ENCODE measurements around the gene TNFSF4. TPM values are rescaled to one million over a fixed set of nuclear protein-coding genes. Genes with fewer than 3 reads are reported as not detected.

The TNFSF4 gene
- total and polyA plus RNA-seq, 2 of the 13 experiments (the other 11 are each of a cell fraction or from before 2014, with no cell fraction given) = 2.4 to 7.9 TPM

DNA sequence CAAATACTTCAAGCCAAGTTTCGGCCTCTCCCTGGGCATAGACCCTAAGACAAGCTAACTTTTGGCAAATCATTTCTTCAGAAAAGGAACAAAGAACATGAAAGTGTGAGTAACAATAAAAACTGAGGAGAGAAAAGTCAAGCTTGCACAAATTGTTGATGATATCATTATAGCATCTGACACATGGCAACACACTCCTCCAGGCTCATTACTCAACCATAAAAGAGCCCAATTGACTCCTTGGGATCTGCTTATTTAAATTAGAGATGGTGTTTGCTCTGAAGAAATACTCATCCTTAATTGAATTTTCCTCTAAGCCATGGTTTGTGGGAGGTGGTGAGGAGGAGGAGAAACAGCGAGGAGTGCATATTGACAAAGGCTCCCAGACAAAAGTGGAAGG lies 54.5 kb downstream of the TNFSF4 start (continued):
- no peak for TF ChIP-seq ARID3A (IDR thresholded peaks at IDR 0.05; ENCODE audit: low read depth, low read length)
- no peak for TF ChIP-seq AGO2 (optimal IDR thresholded peaks at IDR 0.05; ENCODE audit: low read depth, low read length)
- TF ChIP-seq ZNF597 (CRISPR knock-in tag; IDR thresholded peaks at IDR 0.05) = no peak
- TF ChIP-seq TBL1XR1 (IDR thresholded peaks at IDR 0.05; ENCODE audit: borderline replicate concordance, low read length, partially characterized antibody) = no peak
- TF ChIP-seq ZNF816 (CRISPR knock-in tag; IDR thresholded peaks at IDR 0.05; ENCODE audit: borderline replicate concordance) = no peak
- no peak for TF ChIP-seq MED8 (CRISPR knock-in tag; IDR thresholded peaks at IDR 0.05; ENCODE audit: insufficient replicate concordance)
- no peak for TF ChIP-seq NFIB (CRISPR knock-in tag; IDR thresholded peaks at IDR 0.05; ENCODE audit: borderline replicate concordance)
- no peak for TF ChIP-seq HDAC2 (CRISPR knock-in tag; IDR thresholded peaks at IDR 0.05)
- no peak for TF ChIP-seq ZNF441 (CRISPR knock-in tag; IDR thresholded peaks at IDR 0.05; ENCODE audit: borderline replicate concordance)
- no peak for TF ChIP-seq CCAR2 (optimal IDR thresholded peaks at IDR 0.05; ENCODE audit: low read depth, low read length)

- DNase-seq (ENCODE audit: low spot score) (no peak), FAIRE-seq (no peak), ATAC-seq (no peak)
- no peak overlapping the region for H3K27ac ChIP-seq (ENCODE audit: extremely low read length, insufficient read depth, low read length)
- 87% methylated on average over 2 of the region's 2 CpGs for WGBS (ENCODE audit: low lambda C conversion rate)
- H2AFZ ChIP-seq (ENCODE audit: low read length) = no peak overlapping the region
- H3K79me2 ChIP-seq (ENCODE audit: insufficient read depth, low read length) = no peaks in the 10 kb centered on the region
- ChIA-PET CTCF (ENCODE audit: low intra/inter-chr PET ratio, low total read pairs) (no interaction called here), POLR2A (no interaction called here)
- no TSS peak for BruUV-seq (replicated peaks)
- H3K4me3 ChIP-seq (replicated peaks in 1 of 3; ENCODE audit: insufficient read depth in 1 of 3, low read depth in 2 of 3, low read length in 3 of 3) = no peak overlapping the region
- H3K4me1 ChIP-seq (ENCODE audit: insufficient read depth, low read length) = peaks cover 11% of the 10 kb centered on the region; the same call in 1 of the 2 replicates
- peaks cover 18% of the 10 kb centered on the region; the same call in 1 of the 2 replicates for H3K9me3 ChIP-seq (ENCODE audit: low read length)
- H3K4me2 ChIP-seq (ENCODE audit: low read depth, low read length) = no peak overlapping the region
- H4K20me1 ChIP-seq (ENCODE audit: insufficient read depth, low read length) = no peaks in the 10 kb centered on the region
- in situ Hi-C loops (cut with HindIII; ENCODE audit: extremely low pct_ligation_motif_present, low pct_unique_long_range_greater_than_20kb) = no loop called here
- intact Hi-C loops (cut with micrococcal nuclease; ENCODE audit: unreplicated experiment) = no loop called here
- H3K9ac ChIP-seq (ENCODE audit: insufficient read depth, low read depth, low read length) = no peak overlapping the region
- no peaks in the 10 kb centered on the region for H3K36me3 ChIP-seq (replicated peaks in 1 of 2; ENCODE audit: control insufficient read depth in 1 of 2, insufficient read depth in 2 of 2, low read length in 2 of 2)
- H3K27me3 ChIP-seq (ENCODE audit: control insufficient read depth in 1 of 2, insufficient read depth in 2 of 2, low read length in 2 of 2) = no peaks in the 10 kb centered on the region
- TF ChIP-seq ZNF230 (CRISPR knock-in tag; IDR thresholded peaks at IDR 0.05) = no peak
- no peak for TF ChIP-seq ZNF720 (CRISPR knock-in tag; IDR thresholded peaks at IDR 0.05)
- no peak for TF ChIP-seq MTERF4 (CRISPR knock-in tag; IDR thresholded peaks at IDR 0.05)
- no peak for TF ChIP-seq NBN (conservative IDR thresholded peaks at IDR 0.05)
- TF ChIP-seq BORCS8-MEF2B (CRISPR knock-in tag; IDR thresholded peaks at IDR 0.05) = no peak
- no peak for TF ChIP-seq TAF15 (IDR thresholded peaks at IDR 0.05; ENCODE audit: low read depth, low read length, poor library complexity, severe bottlenecking)
- TF ChIP-seq, protein P1, sequence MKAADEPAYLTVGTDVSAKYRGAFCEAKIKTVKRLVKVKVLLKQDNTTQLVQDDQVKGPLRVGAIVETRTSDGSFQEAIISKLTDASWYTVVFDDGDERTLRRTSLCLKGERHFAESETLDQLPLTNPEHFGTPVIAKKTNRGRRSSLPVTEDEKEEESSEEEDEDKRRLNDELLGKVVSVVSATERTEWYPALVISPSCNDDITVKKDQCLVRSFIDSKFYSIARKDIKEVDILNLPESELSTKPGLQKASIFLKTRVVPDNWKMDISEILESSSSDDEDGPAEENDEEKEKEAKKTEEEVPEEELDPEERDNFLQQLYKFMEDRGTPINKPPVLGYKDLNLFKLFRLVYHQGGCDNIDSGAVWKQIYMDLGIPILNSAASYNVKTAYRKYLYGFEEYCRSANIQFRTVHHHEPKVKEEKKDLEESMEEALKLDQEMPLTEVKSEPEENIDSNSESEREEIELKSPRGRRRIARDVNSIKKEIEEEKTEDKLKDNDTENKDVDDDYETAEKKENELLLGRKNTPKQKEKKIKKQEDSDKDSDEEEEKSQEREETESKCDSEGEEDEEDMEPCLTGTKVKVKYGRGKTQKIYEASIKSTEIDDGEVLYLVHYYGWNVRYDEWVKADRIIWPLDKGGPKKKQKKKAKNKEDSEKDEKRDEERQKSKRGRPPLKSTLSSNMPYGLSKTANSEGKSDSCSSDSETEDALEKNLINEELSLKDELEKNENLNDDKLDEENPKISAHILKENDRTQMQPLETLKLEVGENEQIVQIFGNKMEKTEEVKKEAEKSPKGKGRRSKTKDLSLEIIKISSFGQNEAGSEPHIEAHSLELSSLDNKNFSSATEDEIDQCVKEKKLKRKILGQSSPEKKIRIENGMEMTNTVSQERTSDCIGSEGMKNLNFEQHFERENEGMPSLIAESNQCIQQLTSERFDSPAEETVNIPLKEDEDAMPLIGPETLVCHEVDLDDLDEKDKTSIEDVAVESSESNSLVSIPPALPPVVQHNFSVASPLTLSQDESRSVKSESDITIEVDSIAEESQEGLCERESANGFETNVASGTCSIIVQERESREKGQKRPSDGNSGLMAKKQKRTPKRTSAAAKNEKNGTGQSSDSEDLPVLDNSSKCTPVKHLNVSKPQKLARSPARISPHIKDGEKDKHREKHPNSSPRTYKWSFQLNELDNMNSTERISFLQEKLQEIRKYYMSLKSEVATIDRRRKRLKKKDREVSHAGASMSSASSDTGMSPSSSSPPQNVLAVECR (CRISPR knock-in tag; IDR thresholded peaks at IDR 0.05; ENCODE audit: borderline replicate concordance) = no peak
Observed at GRCh38 chr1:173150795-173151194, 56.3 kb downstream of the TNFSF4 start.

Measured in HepG2 (cell line).